GM23338 (cell line): Measurements from ENCODE around the gene DNAI2. TPM values are rescaled to one million over a fixed set of nuclear protein-coding genes. Genes with fewer than 3 reads are reported as not detected.
"Not testable (repeated sequence)": the region's sequence is repeated elsewhere in the genome, so short reads cannot be mapped to it uniquely, and the experiment has no call there.

Experiments used
- ATAC-seq: fragments of 200-7000 bp; cut with Tn5 transposase; 3 replicates; pipeline ENCODE4 v1.9.1; 2020
- DNase-seq: peaks from one replicate; pipeline ENCODE4 v3.0.0-alpha.2; 2015; ENCODE audit warnings: low spot score
- H2AFZ ChIP-seq: fragments of 200-600 bp; sonication (generic); 2 replicates; pipeline ENCODE4 v1.8.0; 2016; ENCODE audit warnings: antibody characterized with exemption, mild to moderate bottlenecking, moderate library complexity
- H3F3A ChIP-seq: fragments of 200-600 bp; sonication (generic); replicated peaks from 2 replicates; pipeline ENCODE4 v1.8.0; 2017; ENCODE audit warnings: antibody characterized with exemption, mixed run types, low read depth
- H3K27ac ChIP-seq: fragments of 200-600 bp; sonication (generic); 2 replicates; pipeline ENCODE4 v1.6.1; 2016; ENCODE audit warnings: low read depth
- H3K27me3 ChIP-seq: fragments of 200-600 bp; sonication (generic); 2 replicates; pipeline ENCODE4 v1.8.0; 2016; ENCODE audit warnings: mild to moderate bottlenecking, mixed run types, moderate library complexity; ENCODE audit not compliant: insufficient read depth
- H3K36me3 ChIP-seq: fragments of 200-600 bp; sonication (generic); 2 replicates; pipeline ENCODE4 v1.8.0; 2016; ENCODE audit warnings: mild to moderate bottlenecking; ENCODE audit not compliant: insufficient read depth
- H3K4me1 ChIP-seq: fragments of 200-600 bp; sonication (generic); 2 replicates; pipeline ENCODE4 v1.8.0; 2016; ENCODE audit warnings: mild to moderate bottlenecking, moderate library complexity; ENCODE audit not compliant: insufficient read depth
- H3K4me2 ChIP-seq: fragments of 200-600 bp; sonication (generic); 2 replicates; pipeline ENCODE4 v1.7.1; 2017; ENCODE audit warnings: mixed run types
- H3K4me3 ChIP-seq: fragments of 200-600 bp; sonication (generic); 2 replicates; pipeline ENCODE4 v1.6.1; 2016; ENCODE audit warnings: mixed run types
- H3K79me2 ChIP-seq: fragments of 200-600 bp; sonication (generic); replicated peaks from 2 replicates; pipeline ENCODE4 v1.8.0; 2017; ENCODE audit warnings: mild to moderate bottlenecking; ENCODE audit not compliant: insufficient read depth
- H3K9me2 ChIP-seq: fragments of 200-600 bp; sonication (generic); 2 replicates; pipeline ENCODE4 v1.8.0; 2017; ENCODE audit not compliant: insufficient read depth
- H4K20me1 ChIP-seq: fragments of 200-600 bp; sonication (generic); replicated peaks from 2 replicates; pipeline ENCODE4 v1.8.0; 2017; ENCODE audit warnings: mild to moderate bottlenecking; ENCODE audit not compliant: insufficient read depth
- H3K27ac Mint-ChIP-seq: 2 replicates; pipeline ENCODE4 v1.8.0; 2020; ENCODE audit warnings: inconsistent platforms, mild to moderate bottlenecking, moderate library complexity, mixed read lengths
- H3K27me3 Mint-ChIP-seq: 3 replicates; pipeline ENCODE4 v1.8.0; 2022; ENCODE audit warnings: low read depth, mild to moderate bottlenecking, moderate library complexity, mixed read lengths, inconsistent platforms; ENCODE audit not compliant: insufficient read depth, poor library complexity
- H3K36me3 Mint-ChIP-seq: 3 replicates; pipeline ENCODE4 v1.8.0; 2021; ENCODE audit warnings: low read depth, mild to moderate bottlenecking, inconsistent platforms, moderate library complexity, mixed read lengths
- H3K4me1 Mint-ChIP-seq: 3 replicates; pipeline ENCODE4 v1.8.0; 2020; ENCODE audit warnings: mild to moderate bottlenecking, inconsistent platforms, mixed read lengths
- H3K4me3 Mint-ChIP-seq: 3 replicates; pipeline ENCODE4 v1.8.0; 2021; ENCODE audit warnings: moderate library complexity, mild to moderate bottlenecking, inconsistent platforms, mixed read lengths
- H3K9me3 Mint-ChIP-seq: 3 replicates; pipeline ENCODE4 v1.8.0; 2020; ENCODE audit warnings: moderate library complexity, mild to moderate bottlenecking, inconsistent platforms, mixed read lengths
- CREB1 ChIP-seq: fragments of 250-450 bp; sonication (Bioruptor Pico); IDR thresholded peaks from 2 replicates; pipeline ENCODE4 v1.5.0; 2020; ENCODE audit warnings: low read depth, mild to moderate bottlenecking, moderate library complexity
- ETS1 ChIP-seq: IDR thresholded peaks from 2 replicates; pipeline ENCODE4 v1.6.1; 2016; ENCODE audit warnings: antibody characterized with exemption
- EZH2phosphoT487 ChIP-seq: fragments of 200-600 bp; sonication (generic); IDR thresholded peaks from one replicate; pipeline ENCODE4 v1.8.1; 2018; ENCODE audit warnings: antibody characterized with exemption; ENCODE audit not compliant: unreplicated experiment
- JUNB ChIP-seq: IDR thresholded peaks from one replicate; pipeline ENCODE4 v1.6.1; 2016; ENCODE audit warnings: antibody characterized with exemption; ENCODE audit not compliant: unreplicated experiment
- NANOG ChIP-seq: IDR thresholded peaks from 2 replicates; pipeline ENCODE4 v1.6.1; 2016; ENCODE audit warnings: antibody characterized with exemption, borderline replicate concordance
- POLR2AphosphoS5 ChIP-seq: IDR thresholded peaks from 2 replicates; pipeline ENCODE4 v1.6.1; 2016; ENCODE audit warnings: antibody characterized with exemption, low read depth
- REST ChIP-seq: IDR thresholded peaks from one replicate; pipeline ENCODE4 v1.6.1; 2018; ENCODE audit warnings: antibody characterized with exemption; ENCODE audit not compliant: unreplicated experiment
- STAT1 ChIP-seq: IDR thresholded peaks from one replicate; pipeline ENCODE4 v1.6.1; 2016; ENCODE audit warnings: antibody characterized with exemption; ENCODE audit not compliant: unreplicated experiment
- ZNF331 ChIP-seq: fragments of 250-450 bp; sonication (Bioruptor Pico); IDR thresholded peaks from 2 replicates; pipeline ENCODE4 v1.5.0; 2020; ENCODE audit warnings: low read depth, mild to moderate bottlenecking, moderate library complexity
- polyA plus RNA-seq: library from polyadenylated mRNA; unstranded; fragments of >200 nt; fragmentation: Nextera tagmentation; extraction: Ambion mirVana; gene quantifications from 2 replicates; pipeline ENCODE4 v1.2.1, GENCODE V29; 2016
- total RNA-seq: library from RNA; depleted of rRNA; stranded (reverse); fragments of >200 nt; shearing (Covaris generic); gene quantifications from 2 replicates; pipeline ENCODE4 v1.2.3, GENCODE V29; 2014

The DNAI2 gene
- total and polyA plus RNA-seq, 2 experiments from 2014 or later = 0.21 TPM; not detected in 1

GRCh38 chr17:74262601-74263000 is 11.4 kb upstream of the DNAI2 start:
- Mint-ChIP-seq H3K4me1 (peaks cover 18% of the 10 kb centered on the region), H3K27ac (no peak overlapping the region), H3K27me3 (peaks cover 8% of the 10 kb centered on the region), H3K4me3 (no peak overlapping the region), H3K9me3 (no peaks in the 10 kb centered on the region), H3K36me3 (no peaks in the 10 kb centered on the region)
- Histone ChIP-seq H3K9me2 (no peaks in the 10 kb centered on the region), H3K4me2 (no peak overlapping the region), H4K20me1 (peaks cover 3% of the 10 kb centered on the region; the same call in 1 of the 2 replicates), H3K79me2 (no peaks in the 10 kb centered on the region), H3K4me1 (peaks cover 16% of the 10 kb centered on the region), H3K36me3 (no peaks in the 10 kb centered on the region), H2AFZ (no peak overlapping the region), H3K27ac (no peak overlapping the region), H3K4me3 (no peak overlapping the region), H3F3A (0 out of 2 replicates have a peak, but pooled peaks cover 4% of the 10 kb centered on the region), H3K27me3 (no peaks in the 10 kb centered on the region)
- no peak for ATAC-seq
- TF ChIP-seq POLR2AphosphoS5 (no peak), JUNB (no peak), EZH2phosphoT487 (no peak), CREB1 (CRISPR knock-in tag) (no peak)
- DNase-seq = no peak

GRCh38 chr17:74267054-74267453 is 7.0 kb upstream of the DNAI2 start:
- not testable (repeated sequence) for H3K79me2 ChIP-seq, H3K4me3 Mint-ChIP-seq, H3K4me3 ChIP-seq, H3K4me2 ChIP-seq, H4K20me1 ChIP-seq, H3K9me2 ChIP-seq, H3K27ac ChIP-seq, H3K27me3 ChIP-seq, H2AFZ ChIP-seq, H3F3A ChIP-seq, DNase-seq, H3K27me3 Mint-ChIP-seq, H3K4me1 ChIP-seq, ATAC-seq, H3K36me3 ChIP-seq, H3K36me3 Mint-ChIP-seq, H3K9me3 Mint-ChIP-seq, H3K27ac Mint-ChIP-seq
- peaks cover 11% of the 10 kb centered on the region for H3K4me1 Mint-ChIP-seq

- no peaks in the 10 kb centered on the region for H3K36me3 Mint-ChIP-seq
- Histone ChIP-seq H3K9me2 (no peaks in the 10 kb centered on the region), H3K27me3 (no peaks in the 10 kb centered on the region), H3K27ac (no peak overlapping the region), H3K4me3 (no peak overlapping the region), H3K4me1 (no peaks in the 10 kb centered on the region), H3K79me2 (no peaks in the 10 kb centered on the region), H3K4me2 (no peak overlapping the region), H3K36me3 (no peaks in the 10 kb centered on the region), H4K20me1 (no peaks in the 10 kb centered on the region), H2AFZ (no peak overlapping the region), H3F3A (no peaks in the 10 kb centered on the region)
- peaks cover 9% of the 10 kb centered on the region for H3K27me3 Mint-ChIP-seq
- no peak overlapping the region for H3K4me3 Mint-ChIP-seq
- TF ChIP-seq NANOG = no peak
- TF ChIP-seq STAT1 = no peak
- TF ChIP-seq ETS1 = no peak
- no peak for TF ChIP-seq REST
- TF ChIP-seq JUNB = no peak
- TF ChIP-seq ZNF331 (CRISPR knock-in tag) = no peak
- no peak for TF ChIP-seq EZH2phosphoT487
- H3K27ac Mint-ChIP-seq = no peak overlapping the region
- DNase-seq (no peak), ATAC-seq (no peak)
- no peaks in the 10 kb centered on the region for H3K9me3 Mint-ChIP-seq
- peaks cover 17% of the 10 kb centered on the region for H3K4me1 Mint-ChIP-seq
These were observed 6.5 kb upstream of the DNAI2 start for GRCh38 chr17:74267579-74267978.
